SU-DHL-6 (cell line): Measurements from ENCODE around the gene SAT1.

Experiments
- EZH2phosphoT487 ChIP-seq: fragments of 200-600 bp; sonication (generic), shearing (Covaris generic); conservative IDR thresholded peaks from 2 replicates; pipeline ENCODE4 v1.6.1; 2018; ENCODE audit warnings: mild to moderate bottlenecking, antibody characterized with exemption, low read length, moderate library complexity, mixed read lengths
- TF ChIP-seq, protein P1 (sequence below): fragments of 200-600 bp; sonication (generic); IDR thresholded peaks from one replicate; pipeline ENCODE4 v1.5.1; 2017; ENCODE audit warnings: antibody characterized with exemption, mild to moderate bottlenecking, low read length, moderate library complexity; ENCODE audit not compliant: insufficient read depth, poor library complexity, severe bottlenecking

DNA sequence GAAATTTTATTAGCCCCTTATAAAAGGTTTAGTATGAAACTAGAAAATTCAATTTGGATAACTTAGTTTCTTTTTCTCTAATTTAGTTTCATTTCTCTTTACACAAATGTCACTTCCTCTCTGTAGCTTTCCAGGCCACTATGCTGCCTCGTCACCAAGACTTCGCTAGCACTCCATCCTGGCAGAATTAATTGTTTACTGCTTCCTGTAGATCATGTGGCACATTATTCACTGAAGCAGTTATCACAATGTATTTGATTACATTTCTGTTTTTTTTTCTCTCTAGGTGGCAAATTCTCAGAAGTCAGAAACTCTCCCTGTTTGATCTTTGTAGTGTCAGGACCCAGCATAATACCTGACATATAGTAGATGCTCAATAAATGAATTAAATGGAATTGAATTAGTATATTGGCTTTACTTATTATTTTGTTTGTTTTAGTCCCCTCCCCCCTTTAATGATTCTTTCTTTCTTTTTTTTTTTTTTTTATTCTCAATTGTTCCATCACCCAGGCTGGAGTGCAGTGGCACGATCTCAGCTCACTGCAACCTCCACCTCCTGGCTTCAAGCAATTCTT, 9.3 kb upstream of the SAT1 start:
- TF ChIP-seq, protein P1, sequence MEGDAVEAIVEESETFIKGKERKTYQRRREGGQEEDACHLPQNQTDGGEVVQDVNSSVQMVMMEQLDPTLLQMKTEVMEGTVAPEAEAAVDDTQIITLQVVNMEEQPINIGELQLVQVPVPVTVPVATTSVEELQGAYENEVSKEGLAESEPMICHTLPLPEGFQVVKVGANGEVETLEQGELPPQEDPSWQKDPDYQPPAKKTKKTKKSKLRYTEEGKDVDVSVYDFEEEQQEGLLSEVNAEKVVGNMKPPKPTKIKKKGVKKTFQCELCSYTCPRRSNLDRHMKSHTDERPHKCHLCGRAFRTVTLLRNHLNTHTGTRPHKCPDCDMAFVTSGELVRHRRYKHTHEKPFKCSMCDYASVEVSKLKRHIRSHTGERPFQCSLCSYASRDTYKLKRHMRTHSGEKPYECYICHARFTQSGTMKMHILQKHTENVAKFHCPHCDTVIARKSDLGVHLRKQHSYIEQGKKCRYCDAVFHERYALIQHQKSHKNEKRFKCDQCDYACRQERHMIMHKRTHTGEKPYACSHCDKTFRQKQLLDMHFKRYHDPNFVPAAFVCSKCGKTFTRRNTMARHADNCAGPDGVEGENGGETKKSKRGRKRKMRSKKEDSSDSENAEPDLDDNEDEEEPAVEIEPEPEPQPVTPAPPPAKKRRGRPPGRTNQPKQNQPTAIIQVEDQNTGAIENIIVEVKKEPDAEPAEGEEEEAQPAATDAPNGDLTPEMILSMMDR, result no peak
- TF ChIP-seq EZH2phosphoT487, result no peak
